ENCODE results near the gene FOCAD. TPM values are rescaled to one million over a fixed set of nuclear protein-coding genes. Genes with fewer than 3 reads are reported as not detected.
"Not testable (repeated sequence)": the region's sequence is repeated elsewhere in the genome, so short reads cannot be mapped to it uniquely, and the experiment has no call there.

The FOCAD gene
- total RNA-seq, 4 donors from 2014 or later = 13.9 to 31.2 (median 22.0) TPM

DNA sequence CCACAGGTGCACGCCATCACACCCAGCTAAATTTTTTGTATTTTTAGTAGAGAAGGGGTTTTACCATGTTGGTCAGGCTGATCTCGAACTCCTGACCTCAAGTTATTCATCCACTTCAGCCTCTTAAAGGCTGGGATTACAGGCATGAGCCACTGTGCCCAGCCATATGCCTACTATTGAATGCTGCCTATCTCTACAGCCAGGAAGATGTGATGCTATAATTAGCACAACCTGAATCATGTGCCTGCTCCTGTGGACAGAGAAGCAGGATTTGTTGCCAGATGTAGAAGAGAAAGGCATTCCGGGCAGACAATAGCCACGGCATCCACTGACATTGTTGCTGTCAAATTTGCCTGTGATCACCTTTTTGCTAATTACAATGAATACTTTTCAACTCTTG, 37.4 kb upstream of the FOCAD start:
- no peak for DNase-seq (ENCODE audit: low spot score in 2 of 2)
- no peak overlapping the region for H3K4me3 ChIP-seq (ENCODE audit: low read depth, poor library complexity, severe bottlenecking)
- no peak for TF ChIP-seq POLR2A (IDR thresholded peaks at IDR 0.05)
- TF ChIP-seq, protein P1, sequence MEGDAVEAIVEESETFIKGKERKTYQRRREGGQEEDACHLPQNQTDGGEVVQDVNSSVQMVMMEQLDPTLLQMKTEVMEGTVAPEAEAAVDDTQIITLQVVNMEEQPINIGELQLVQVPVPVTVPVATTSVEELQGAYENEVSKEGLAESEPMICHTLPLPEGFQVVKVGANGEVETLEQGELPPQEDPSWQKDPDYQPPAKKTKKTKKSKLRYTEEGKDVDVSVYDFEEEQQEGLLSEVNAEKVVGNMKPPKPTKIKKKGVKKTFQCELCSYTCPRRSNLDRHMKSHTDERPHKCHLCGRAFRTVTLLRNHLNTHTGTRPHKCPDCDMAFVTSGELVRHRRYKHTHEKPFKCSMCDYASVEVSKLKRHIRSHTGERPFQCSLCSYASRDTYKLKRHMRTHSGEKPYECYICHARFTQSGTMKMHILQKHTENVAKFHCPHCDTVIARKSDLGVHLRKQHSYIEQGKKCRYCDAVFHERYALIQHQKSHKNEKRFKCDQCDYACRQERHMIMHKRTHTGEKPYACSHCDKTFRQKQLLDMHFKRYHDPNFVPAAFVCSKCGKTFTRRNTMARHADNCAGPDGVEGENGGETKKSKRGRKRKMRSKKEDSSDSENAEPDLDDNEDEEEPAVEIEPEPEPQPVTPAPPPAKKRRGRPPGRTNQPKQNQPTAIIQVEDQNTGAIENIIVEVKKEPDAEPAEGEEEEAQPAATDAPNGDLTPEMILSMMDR (IDR thresholded peaks at IDR 0.05) = no peak
- intact Hi-C loops (cut with DNase I; ENCODE audit: low total_unique reads) = no loop called here
- 85 to 89% methylated on average over 4 of the region's 4 CpGs for WGBS, 2 donors

DNA sequence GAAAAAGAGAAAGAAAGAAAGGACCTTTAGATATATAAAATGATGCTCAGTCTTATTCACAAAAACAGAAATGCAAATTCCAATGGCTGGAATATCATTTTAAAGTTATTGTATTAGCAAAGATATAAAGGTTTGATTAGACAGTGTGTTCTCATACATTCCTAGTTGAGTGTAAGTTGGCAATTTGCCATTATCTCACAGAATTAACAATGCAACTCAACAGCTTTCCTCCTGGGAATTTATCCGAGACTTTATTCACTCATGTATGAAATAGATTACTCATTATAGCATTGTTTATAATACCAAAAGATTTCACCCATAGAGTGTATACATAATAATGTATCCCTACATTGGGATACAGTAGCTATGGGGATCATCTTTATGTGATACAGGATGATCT, 34.7 kb upstream of the FOCAD start:
- no peak overlapping the region for H3K4me3 ChIP-seq (ENCODE audit: low read depth, poor library complexity, severe bottlenecking)
- no peak for TF ChIP-seq POLR2A (IDR thresholded peaks at IDR 0.05)
- TF ChIP-seq, protein P1 (IDR thresholded peaks at IDR 0.05) = no peak
- intact Hi-C loops (cut with DNase I; ENCODE audit: low total_unique reads) = no loop called here
- 42 to 47% methylated on average over 1 of the region's 1 CpG for WGBS, 2 donors
- DNase-seq (ENCODE audit: low spot score in 2 of 2) = no peak

DNA sequence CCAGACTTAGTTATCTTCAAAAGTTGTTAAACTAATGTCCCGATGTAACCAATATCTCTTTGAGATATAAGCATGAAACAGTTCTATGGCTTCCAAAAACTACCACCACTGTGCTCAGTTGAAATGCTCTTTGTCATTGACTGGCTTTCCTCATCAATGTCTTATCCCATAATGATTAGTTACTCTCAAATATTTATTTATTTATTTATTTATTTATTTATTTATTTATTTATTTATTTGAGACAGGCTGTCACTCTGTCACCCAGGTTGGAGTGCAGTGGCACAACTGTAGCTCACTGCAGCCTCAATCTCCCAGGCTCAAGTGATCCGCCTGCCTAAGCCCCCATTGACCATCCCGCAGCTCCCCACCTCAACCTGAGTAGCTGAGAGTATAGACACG, 33.7 kb upstream of the FOCAD start:
- no peak overlapping the region for H3K4me3 ChIP-seq (ENCODE audit: low read depth, poor library complexity, severe bottlenecking)
- no peak for TF ChIP-seq POLR2A (IDR thresholded peaks at IDR 0.05)
- TF ChIP-seq, protein P1 (IDR thresholded peaks at IDR 0.05) = no peak
- DNase-seq (ENCODE audit: low spot score in 2 of 2) = no peak
- WGBS, 2 donors = 92 to 96% methylated on average over 4 of the region's 4 CpGs
- intact Hi-C loops (cut with DNase I; ENCODE audit: low total_unique reads) = no loop called here

DNA sequence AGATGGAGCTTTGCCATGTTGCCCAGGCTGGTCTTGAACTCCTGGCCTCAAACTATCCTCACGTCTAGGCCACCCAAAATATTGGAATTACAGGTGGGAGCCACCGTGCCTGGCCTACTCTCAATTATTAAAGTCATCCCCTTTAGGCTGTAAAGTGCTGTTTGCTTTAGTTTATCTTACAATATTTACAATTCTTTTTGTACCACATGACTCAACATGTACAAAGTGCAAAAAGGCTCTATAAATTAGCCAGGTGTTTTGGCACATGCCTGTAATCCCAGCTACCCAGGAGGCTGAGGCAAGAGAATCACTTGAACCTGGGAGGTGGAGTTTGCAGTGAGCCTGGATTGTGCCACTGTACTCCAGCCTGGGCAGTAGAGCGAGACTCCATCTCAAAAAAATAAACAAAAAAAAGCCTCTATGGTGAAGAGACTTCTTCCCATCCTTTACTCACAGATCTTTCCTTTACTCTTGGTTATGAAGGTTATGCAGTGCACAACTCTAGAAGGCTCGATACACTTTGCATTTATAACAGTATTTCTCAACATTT, 33.2 kb upstream of the FOCAD start:
- TF ChIP-seq, protein P1 (IDR thresholded peaks at IDR 0.05) = no peak
- no peak for TF ChIP-seq POLR2A (IDR thresholded peaks at IDR 0.05)
- WGBS, 2 donors = 75 to 76% methylated on average over 4 of the region's 4 CpGs

DNA sequence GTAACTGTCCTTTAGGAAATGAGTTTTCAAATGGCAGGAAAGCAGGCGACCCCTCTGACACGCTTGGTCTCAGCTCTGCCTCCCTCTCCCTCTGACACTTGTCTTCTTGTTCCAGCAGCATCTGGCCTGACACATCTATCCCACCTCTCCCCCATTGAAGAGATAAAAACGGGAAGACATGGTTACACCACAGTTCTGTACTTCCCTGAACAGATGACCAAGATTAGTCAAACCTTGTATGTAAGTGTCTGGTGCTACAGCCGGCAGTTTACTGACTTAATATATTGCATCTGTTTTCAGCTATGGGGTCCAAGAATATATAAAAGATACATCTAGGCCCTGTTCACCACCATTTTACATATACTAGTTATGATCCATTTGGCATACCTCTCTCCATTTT, 32.1 kb upstream of the FOCAD start:
- intact Hi-C loops (cut with DNase I; ENCODE audit: low total_unique reads) = no loop called here
- no peak for DNase-seq (ENCODE audit: low spot score in 2 of 2)
- TF ChIP-seq, protein P1 (IDR thresholded peaks at IDR 0.05) = no peak
- TF ChIP-seq POLR2A (IDR thresholded peaks at IDR 0.05) = no peak
- WGBS, 2 donors = 76 to 81% methylated on average over 4 of the region's 4 CpGs
- no peak overlapping the region for H3K4me3 ChIP-seq (ENCODE audit: low read depth, poor library complexity, severe bottlenecking)

More for the DNA sequence above, 33.2 kb upstream of the FOCAD start:
- DNase-seq (ENCODE audit: low spot score in 2 of 2) = no peak
- no peak overlapping the region for H3K4me3 ChIP-seq (ENCODE audit: low read depth, poor library complexity, severe bottlenecking)
- intact Hi-C loops (cut with DNase I; ENCODE audit: low total_unique reads) = no loop called here

DNA sequence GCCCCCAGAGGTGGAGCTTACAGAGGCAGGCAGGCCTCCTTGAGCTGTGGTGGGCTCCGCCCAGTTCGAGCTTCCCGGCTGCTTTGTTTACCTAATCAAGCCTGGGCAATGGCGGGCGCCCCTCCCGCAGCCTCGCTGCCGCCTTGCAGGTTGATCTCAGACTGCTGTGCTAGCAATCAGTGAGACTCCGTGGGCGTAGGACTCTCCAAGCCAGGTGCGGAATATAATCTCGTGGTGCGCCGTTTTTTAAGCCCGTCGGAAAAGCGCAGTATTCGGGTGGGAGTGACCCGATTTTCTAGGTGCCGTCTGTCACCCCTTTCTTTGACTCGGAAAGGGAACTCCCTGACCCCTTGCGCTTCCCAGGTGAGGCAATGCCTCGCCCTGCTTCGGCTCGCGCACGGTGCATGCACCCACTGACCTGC, 25.8 kb upstream of the FOCAD start:
- DNase-seq (ENCODE audit: low spot score in 2 of 2); intact Hi-C loops (cut with DNase I; ENCODE audit: low total_unique reads): not testable (repeated sequence)
- peak overlapping the region; percentile 15 for H3K4me3 ChIP-seq (ENCODE audit: low read depth, poor library complexity, severe bottlenecking)
- 56 to 63% methylated on average over 20 to 24 of the region's 27 CpGs for WGBS, 2 donors
